ENCODE measurements around the gene ZNF813. TPM values are rescaled to one million over a fixed set of nuclear protein-coding genes. Genes with fewer than 3 reads are reported as not detected.
"Not testable (repeated sequence)": the region's sequence is repeated elsewhere in the genome, so short reads cannot be mapped to it uniquely, and the experiment has no call there.

Gene ZNF813
- polyA plus RNA-seq, 1 donor (not counting 4 experiments of a cell fraction or from before 2014, with no cell fraction given): 2.5 TPM

- Histone ChIP-seq H3K79me2 (ENCODE audit: control insufficient read depth, insufficient read depth, low read length) (no peaks in the 10 kb centered on the region), H3K27me3 (ENCODE audit: control insufficient read depth, extremely low read depth, insufficient read depth, low read length) (no peaks in the 10 kb centered on the region), H4K20me1 (ENCODE audit: control insufficient read depth, extremely low read depth, insufficient read depth, low read length) (no peaks in the 10 kb centered on the region), H3K9me1 (ENCODE audit: control insufficient read depth, extremely low read depth, insufficient read depth, low read length) (no peaks in the 10 kb centered on the region), H3K4me2 (ENCODE audit: control insufficient read depth, extremely low read depth, insufficient read depth, low read depth, low read length) (no peak overlapping the region), H3K9me3 (ENCODE audit: control insufficient read depth, low read depth, low read length) (no peaks in the 10 kb centered on the region), H2AFZ (ENCODE audit: control insufficient read depth, low read length) (no peak overlapping the region), H3K36me3 (ENCODE audit: control insufficient read depth in 2 of 2, extremely low read depth in 1 of 2, insufficient read depth in 2 of 2, low read length in 2 of 2) (no peaks in the 10 kb centered on the region), H3K9ac (ENCODE audit: control insufficient read depth, extremely low read depth, insufficient read depth, low read length) (no peak overlapping the region), H3K4me1 (ENCODE audit: control insufficient read depth, extremely low read depth, insufficient read depth, low read length) (no peaks in the 10 kb centered on the region), H3K4me3 (ENCODE audit: control insufficient read depth in 2 of 3, extremely low read depth in 1 of 3, insufficient read depth in 2 of 3, low read depth in 1 of 3, low read length in 3 of 3) (no peak overlapping the region), H3K27ac (ENCODE audit: control insufficient read depth, insufficient read depth, low read length) (no peak overlapping the region)
- dilution Hi-C loops (cut with MboI; ENCODE audit: extremely low pct_ligation_motif_present, low sequenced_read_pairs): no loop called here
- no peak for FAIRE-seq
- TF ChIP-seq EZH2 (IDR thresholded peaks at IDR 0.05; ENCODE audit: low read length) (no peak), CTCF (optimal IDR thresholded peaks at IDR 0.05 in 1 of 3, IDR thresholded peaks at IDR 0.05 in 1 of 3, conservative IDR thresholded peaks at IDR 0.05 in 1 of 3; ENCODE audit: extremely low read depth in 1 of 3, insufficient read depth in 2 of 3, low read length in 3 of 3) (no peak)
- no peak for DNase-seq (ENCODE audit: low read depth, low spot score)
Measured at GRCh38 chr19:53471916-53472315, 4.4 kb downstream of the ZNF813 start.

- H3K4me1 ChIP-seq (ENCODE audit: control insufficient read depth, extremely low read depth, insufficient read depth, low read length); H2AFZ ChIP-seq (ENCODE audit: control insufficient read depth, low read length); dilution Hi-C loops (cut with MboI; ENCODE audit: extremely low pct_ligation_motif_present, low sequenced_read_pairs); H3K79me2 ChIP-seq (ENCODE audit: control insufficient read depth, insufficient read depth, low read length); H3K27me3 ChIP-seq (ENCODE audit: control insufficient read depth, extremely low read depth, insufficient read depth, low read length); H3K4me3 ChIP-seq (ENCODE audit: control insufficient read depth in 2 of 3, extremely low read depth in 1 of 3, insufficient read depth in 2 of 3, low read depth in 1 of 3, low read length in 3 of 3); DNase-seq (ENCODE audit: low read depth, low spot score); FAIRE-seq; H3K4me2 ChIP-seq (ENCODE audit: control insufficient read depth, extremely low read depth, insufficient read depth, low read depth, low read length); H3K9ac ChIP-seq (ENCODE audit: control insufficient read depth, extremely low read depth, insufficient read depth, low read length); H3K27ac ChIP-seq (ENCODE audit: control insufficient read depth, insufficient read depth, low read length); H3K36me3 ChIP-seq (ENCODE audit: control insufficient read depth in 2 of 2, extremely low read depth in 1 of 2, insufficient read depth in 2 of 2, low read length in 2 of 2); H4K20me1 ChIP-seq (ENCODE audit: control insufficient read depth, extremely low read depth, insufficient read depth, low read length); H3K9me1 ChIP-seq (ENCODE audit: control insufficient read depth, extremely low read depth, insufficient read depth, low read length); H3K9me3 ChIP-seq (ENCODE audit: control insufficient read depth, low read depth, low read length): not testable (repeated sequence)
Measured at GRCh38 chr19:53474832-53475231, 7.3 kb downstream of the ZNF813 start.

- dilution Hi-C loops (cut with MboI; ENCODE audit: extremely low pct_ligation_motif_present, low sequenced_read_pairs); H3K36me3 ChIP-seq (ENCODE audit: control insufficient read depth in 2 of 2, extremely low read depth in 1 of 2, insufficient read depth in 2 of 2, low read length in 2 of 2); H3K4me2 ChIP-seq (ENCODE audit: control insufficient read depth, extremely low read depth, insufficient read depth, low read depth, low read length); H3K4me1 ChIP-seq (ENCODE audit: control insufficient read depth, extremely low read depth, insufficient read depth, low read length); FAIRE-seq; H3K9ac ChIP-seq (ENCODE audit: control insufficient read depth, extremely low read depth, insufficient read depth, low read length); H2AFZ ChIP-seq (ENCODE audit: control insufficient read depth, low read length); H4K20me1 ChIP-seq (ENCODE audit: control insufficient read depth, extremely low read depth, insufficient read depth, low read length); H3K4me3 ChIP-seq (ENCODE audit: control insufficient read depth in 2 of 3, extremely low read depth in 1 of 3, insufficient read depth in 2 of 3, low read depth in 1 of 3, low read length in 3 of 3); H3K79me2 ChIP-seq (ENCODE audit: control insufficient read depth, insufficient read depth, low read length); H3K27ac ChIP-seq (ENCODE audit: control insufficient read depth, insufficient read depth, low read length); H3K27me3 ChIP-seq (ENCODE audit: control insufficient read depth, extremely low read depth, insufficient read depth, low read length); H3K9me3 ChIP-seq (ENCODE audit: control insufficient read depth, low read depth, low read length); H3K9me1 ChIP-seq (ENCODE audit: control insufficient read depth, extremely low read depth, insufficient read depth, low read length): not testable (repeated sequence)
- peak; percentile 21 for DNase-seq (ENCODE audit: low read depth, low spot score)
Measured at GRCh38 chr19:53475470-53475869, 7.9 kb downstream of the ZNF813 start.

GRCh38 chr19:53483751-53484150, 16.2 kb downstream of the ZNF813 start:
- H3K4me1 ChIP-seq (ENCODE audit: control insufficient read depth, extremely low read depth, insufficient read depth, low read length); H3K9me1 ChIP-seq (ENCODE audit: control insufficient read depth, extremely low read depth, insufficient read depth, low read length); H2AFZ ChIP-seq (ENCODE audit: control insufficient read depth, low read length); H3K27me3 ChIP-seq (ENCODE audit: control insufficient read depth, extremely low read depth, insufficient read depth, low read length); H3K4me3 ChIP-seq (ENCODE audit: control insufficient read depth in 2 of 3, extremely low read depth in 1 of 3, insufficient read depth in 2 of 3, low read depth in 1 of 3, low read length in 3 of 3); H3K79me2 ChIP-seq (ENCODE audit: control insufficient read depth, insufficient read depth, low read length); DNase-seq (ENCODE audit: low read depth, low spot score); dilution Hi-C loops (cut with MboI; ENCODE audit: extremely low pct_ligation_motif_present, low sequenced_read_pairs); H3K4me2 ChIP-seq (ENCODE audit: control insufficient read depth, extremely low read depth, insufficient read depth, low read depth, low read length); H3K9ac ChIP-seq (ENCODE audit: control insufficient read depth, extremely low read depth, insufficient read depth, low read length); FAIRE-seq; H4K20me1 ChIP-seq (ENCODE audit: control insufficient read depth, extremely low read depth, insufficient read depth, low read length); H3K27ac ChIP-seq (ENCODE audit: control insufficient read depth, insufficient read depth, low read length); H3K36me3 ChIP-seq (ENCODE audit: control insufficient read depth in 2 of 2, extremely low read depth in 1 of 2, insufficient read depth in 2 of 2, low read length in 2 of 2): not testable (repeated sequence)
- peaks cover 14% of the 10 kb centered on the region for H3K9me3 ChIP-seq (ENCODE audit: control insufficient read depth, low read depth, low read length)

All from keratinocyte (primary cell).